Measurements from ENCODE around the gene SLIT3.

- no peak for TF ChIP-seq EZH2phosphoT487 (IDR thresholded peaks at IDR 0.05; ENCODE audit: borderline replicate concordance, low read length)
- no peak for TF ChIP-seq CTCF (conservative IDR thresholded peaks at IDR 0.05; ENCODE audit: low read depth, low read length)
- no peak for TF ChIP-seq EZH2 (IDR thresholded peaks at IDR 0.05; ENCODE audit: low read length, unreplicated experiment)
Observed at GRCh38 chr5:169049712-169050111, 251.2 kb downstream of the SLIT3 start.

All from PC-3 (cell line).